Measurements from ENCODE around the gene UNC13B.

Gene UNC13B

GRCh38 chr9:35267710-35268109 is 105.9 kb downstream of the UNC13B start:
- H3K4me3 ChIP-seq (replicated peaks; ENCODE audit: low read depth, low read length), result no peak overlapping the region
- peak; percentile 80 for DNase-seq (ENCODE audit: low read depth)
- TF ChIP-seq CTCF (IDR thresholded peaks at IDR 0.05; ENCODE audit: low read length, missing control alignments), result no peak

- no peak for TF ChIP-seq CTCF (IDR thresholded peaks at IDR 0.05; ENCODE audit: low read length, missing control alignments)
- DNase-seq (ENCODE audit: low read depth), result peak; percentile 30
- H3K4me3 ChIP-seq (replicated peaks; ENCODE audit: low read depth, low read length), result no peak overlapping the region
Observed at GRCh38 chr9:35269919-35270318, 108.1 kb downstream of the UNC13B start.

DNA sequence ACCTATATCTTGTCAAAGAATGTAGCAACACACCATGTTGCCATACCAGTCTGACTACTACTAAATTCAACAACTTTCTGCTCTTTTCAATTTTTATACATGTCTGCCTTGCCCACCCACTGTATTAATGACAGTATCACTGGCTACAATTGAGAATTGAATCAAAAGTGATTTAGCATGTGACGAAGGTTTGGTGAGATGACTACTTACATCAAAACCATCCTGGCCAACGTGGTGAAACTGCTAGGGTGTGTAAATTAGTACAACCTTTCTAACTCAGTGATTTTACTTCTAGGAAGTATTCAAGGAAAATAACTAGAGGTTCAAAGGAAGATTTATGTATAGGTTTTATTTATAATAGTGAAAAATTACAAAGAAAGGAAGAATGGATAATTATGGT is 109.8 kb downstream of the UNC13B start:
- H3K4me3 ChIP-seq (replicated peaks; ENCODE audit: low read depth, low read length), result no peak overlapping the region
- DNase-seq (ENCODE audit: low read depth), result no peak
- TF ChIP-seq CTCF (IDR thresholded peaks at IDR 0.05; ENCODE audit: low read length, missing control alignments), result no peak

DNA sequence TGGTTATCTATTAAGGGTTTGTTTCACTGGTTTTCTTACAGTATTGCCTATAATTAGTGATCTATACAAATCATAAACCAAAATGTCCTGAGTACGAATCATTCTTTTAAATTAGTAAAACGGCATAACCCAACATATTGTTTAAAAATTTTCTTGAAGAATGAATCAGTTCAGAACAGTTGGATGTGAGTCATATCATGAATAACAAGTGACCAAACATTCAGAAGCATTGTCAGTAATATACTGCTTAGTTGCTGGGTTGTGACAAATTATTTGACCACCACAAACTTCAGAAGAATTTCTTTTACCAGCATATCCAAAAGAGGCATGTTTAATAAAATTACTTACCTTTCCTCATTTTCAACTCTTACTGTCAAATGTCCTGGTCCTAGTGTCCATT is 111.2 kb downstream of the UNC13B start:
- DNase-seq (ENCODE audit: low read depth), result peak; percentile 56
- no peak for TF ChIP-seq CTCF (IDR thresholded peaks at IDR 0.05; ENCODE audit: low read length, missing control alignments)
- H3K4me3 ChIP-seq (replicated peaks; ENCODE audit: low read depth, low read length), result no peak overlapping the region

DNA sequence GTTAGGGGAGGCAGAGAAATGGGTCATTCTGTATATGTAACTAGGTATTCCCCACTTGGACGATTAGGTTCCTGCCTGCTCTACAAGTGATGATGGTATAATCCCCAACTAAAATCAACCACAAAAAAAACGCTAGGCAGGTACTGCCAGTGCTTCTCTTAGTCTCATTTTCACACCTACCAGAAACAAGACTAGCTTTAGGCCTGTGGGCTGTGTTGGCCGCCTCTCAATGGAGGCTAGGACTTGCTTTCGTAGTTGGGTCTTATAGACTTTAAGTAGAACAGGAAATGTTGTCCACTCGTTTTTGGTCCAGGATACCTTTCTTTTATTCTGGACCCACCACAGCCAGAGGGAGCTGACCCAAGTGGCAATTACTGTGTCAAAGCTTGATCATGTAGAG is 111.8 kb downstream of the UNC13B start:
- TF ChIP-seq CTCF (IDR thresholded peaks at IDR 0.05; ENCODE audit: low read length, missing control alignments), result no peak
- no peak overlapping the region for H3K4me3 ChIP-seq (replicated peaks; ENCODE audit: low read depth, low read length)
- no peak for DNase-seq (ENCODE audit: low read depth)

- no peak overlapping the region for H3K4me3 ChIP-seq (replicated peaks; ENCODE audit: low read depth, low read length)
- no peak for DNase-seq (ENCODE audit: low read depth)
- no peak for TF ChIP-seq CTCF (IDR thresholded peaks at IDR 0.05; ENCODE audit: low read length, missing control alignments)
Observed at GRCh38 chr9:35274993-35275392, 113.2 kb downstream of the UNC13B start.

DNA sequence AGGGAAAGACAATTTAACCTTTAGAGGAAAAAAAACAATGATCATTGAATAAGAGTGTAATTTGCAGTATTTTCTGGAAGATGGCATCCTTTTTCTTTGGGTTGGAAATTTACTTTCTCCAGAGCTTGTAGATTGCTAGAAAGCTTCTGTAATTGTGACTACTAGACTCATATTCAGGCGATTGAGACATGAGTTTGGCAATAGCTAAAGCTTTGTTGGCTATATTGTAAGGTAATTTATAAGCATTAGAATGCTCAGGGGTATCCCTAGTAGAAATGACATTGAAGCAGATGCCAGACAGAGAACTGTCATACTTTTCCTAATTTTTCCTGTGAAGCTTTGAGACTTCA is 115.3 kb downstream of the UNC13B start:
- DNase-seq (ENCODE audit: low read depth), result peak; percentile 39
- no peak overlapping the region for H3K4me3 ChIP-seq (replicated peaks; ENCODE audit: low read depth, low read length)
- TF ChIP-seq CTCF (IDR thresholded peaks at IDR 0.05; ENCODE audit: low read length, missing control alignments), result no peak
